GM21423 (cell line): ENCODE measurements around the gene GABRG2.
"Not testable (repeated sequence)": the region's sequence is repeated elsewhere in the genome, so short reads cannot be mapped to it uniquely, and the experiment has no call there.

Experiments
- ATAC-seq: cut with Tn5 transposase; IDR thresholded peaks from one replicate; pipeline ENCODE4 v1.9.1; 2021; ENCODE audit warnings: mild to moderate bottlenecking, moderate library complexity; ENCODE audit not compliant: unreplicated experiment

GABRG2 gene

GRCh38 chr5:162067655-162068411 is at the start of gene GABRG2:
Gene GABRG2 (plus strand): TSS chr5:162067773. CDS start chr5:162068000, 227 bp downstream.
- ATAC-seq, result no peak

GRCh38 chr5:162025312-162025711 is 42.3 kb upstream of the GABRG2 start:
- ATAC-seq, result no peak

GRCh38 chr5:162026803-162027202 is 40.8 kb upstream of the GABRG2 start:
- ATAC-seq, result no peak

GRCh38 chr5:162037431-162037830 is 30.1 kb upstream of the GABRG2 start:
- ATAC-seq, result no peak

- ATAC-seq, result no peak
Measured at GRCh38 chr5:162047279-162047678, 20.3 kb upstream of the GABRG2 start.

- ATAC-seq, result no peak
Measured at GRCh38 chr5:162052676-162053075, 14.9 kb upstream of the GABRG2 start.

- ATAC-seq, result not testable (repeated sequence)
Measured at GRCh38 chr5:162055095-162055494, 12.5 kb upstream of the GABRG2 start.

GRCh38 chr5:162067162-162067561 is 411 bp upstream of the GABRG2 start:
- ATAC-seq, result no peak

GRCh38 chr5:162068412-162068811 is 839 bp downstream of the GABRG2 start:
- no peak for ATAC-seq

- no peak for ATAC-seq
Measured at GRCh38 chr5:162068936-162069335, 1.4 kb downstream of the GABRG2 start.

- ATAC-seq, result no peak
Measured at GRCh38 chr5:162078805-162079204, 11.2 kb downstream of the GABRG2 start.

GRCh38 chr5:162091336-162091735 is 23.8 kb downstream of the GABRG2 start:
- ATAC-seq, result no peak

- ATAC-seq, result no peak
Measured at GRCh38 chr5:162096448-162096847, 28.9 kb downstream of the GABRG2 start.

GRCh38 chr5:162107591-162107990 is 40.0 kb downstream of the GABRG2 start:
- ATAC-seq, result no peak

- ATAC-seq, result no peak
Measured at GRCh38 chr5:162119801-162120200, 52.2 kb downstream of the GABRG2 start.

GRCh38 chr5:162128117-162128516 is 60.5 kb downstream of the GABRG2 start:
- ATAC-seq, result no peak

GRCh38 chr5:162132348-162132747 is 64.8 kb downstream of the GABRG2 start:
- no peak for ATAC-seq

GRCh38 chr5:162139190-162139589 is 71.6 kb downstream of the GABRG2 start:
- no peak for ATAC-seq

GRCh38 chr5:162154242-162154641 is 86.7 kb downstream of the GABRG2 start:
- ATAC-seq, result no peak

- no peak for ATAC-seq
Measured at GRCh38 chr5:162160401-162160800, 92.8 kb downstream of the GABRG2 start.

GRCh38 chr5:162163663-162164062 is 96.1 kb downstream of the GABRG2 start:
- no peak for ATAC-seq

- ATAC-seq, result no peak
Measured at GRCh38 chr5:162174358-162174974, 106.9 kb downstream of the GABRG2 start.
